HUES6 (cell line): Measurements from ENCODE around the gene CNPY1.

Source experiments
- H3K27ac ChIP-seq: 2 replicates; pipeline ENCODE4 v1.7.0; 2013; ENCODE audit warnings: low read depth, mild to moderate bottlenecking, low read length, inconsistent platforms
- H3K27me3 ChIP-seq: 2 replicates; pipeline ENCODE4 v1.6.1; 2013; ENCODE audit warnings: low read length; ENCODE audit not compliant: control insufficient read depth, insufficient read depth
- H3K36me3 ChIP-seq: 2 replicates; pipeline ENCODE4 v1.6.1; 2013; ENCODE audit warnings: low read length; ENCODE audit not compliant: control insufficient read depth, insufficient read depth
- H3K4me1 ChIP-seq: 2 replicates; pipeline ENCODE4 v1.6.1; 2013; ENCODE audit warnings: low read length; ENCODE audit not compliant: control insufficient read depth, insufficient read depth
- H3K4me3 ChIP-seq: 2 replicates; pipeline ENCODE4 v1.5.1; 2013; ENCODE audit warnings: low read depth, low read length
- H3K9ac ChIP-seq: one replicate; pipeline ENCODE4 v1.6.1; 2013; ENCODE audit warnings: mild to moderate bottlenecking, low read length
- H3K9me3 ChIP-seq: 2 replicates; pipeline ENCODE4 v1.6.1; 2013; ENCODE audit warnings: low read depth, low read length; ENCODE audit not compliant: control insufficient read depth, insufficient read depth

Gene CNPY1

GRCh38 chr7:155455132-155455693 lies 91.1 kb downstream of the CNPY1 start:
- Histone ChIP-seq H3K27ac (no peak overlapping the region), H3K9ac (no peak overlapping the region), H3K9me3 (no peaks in the 10 kb centered on the region), H3K36me3 (no peaks in the 10 kb centered on the region), H3K27me3 (peaks cover 98% of the 10 kb centered on the region), H3K4me3 (no peak overlapping the region), H3K4me1 (peaks cover 24% of the 10 kb centered on the region)

DNA sequence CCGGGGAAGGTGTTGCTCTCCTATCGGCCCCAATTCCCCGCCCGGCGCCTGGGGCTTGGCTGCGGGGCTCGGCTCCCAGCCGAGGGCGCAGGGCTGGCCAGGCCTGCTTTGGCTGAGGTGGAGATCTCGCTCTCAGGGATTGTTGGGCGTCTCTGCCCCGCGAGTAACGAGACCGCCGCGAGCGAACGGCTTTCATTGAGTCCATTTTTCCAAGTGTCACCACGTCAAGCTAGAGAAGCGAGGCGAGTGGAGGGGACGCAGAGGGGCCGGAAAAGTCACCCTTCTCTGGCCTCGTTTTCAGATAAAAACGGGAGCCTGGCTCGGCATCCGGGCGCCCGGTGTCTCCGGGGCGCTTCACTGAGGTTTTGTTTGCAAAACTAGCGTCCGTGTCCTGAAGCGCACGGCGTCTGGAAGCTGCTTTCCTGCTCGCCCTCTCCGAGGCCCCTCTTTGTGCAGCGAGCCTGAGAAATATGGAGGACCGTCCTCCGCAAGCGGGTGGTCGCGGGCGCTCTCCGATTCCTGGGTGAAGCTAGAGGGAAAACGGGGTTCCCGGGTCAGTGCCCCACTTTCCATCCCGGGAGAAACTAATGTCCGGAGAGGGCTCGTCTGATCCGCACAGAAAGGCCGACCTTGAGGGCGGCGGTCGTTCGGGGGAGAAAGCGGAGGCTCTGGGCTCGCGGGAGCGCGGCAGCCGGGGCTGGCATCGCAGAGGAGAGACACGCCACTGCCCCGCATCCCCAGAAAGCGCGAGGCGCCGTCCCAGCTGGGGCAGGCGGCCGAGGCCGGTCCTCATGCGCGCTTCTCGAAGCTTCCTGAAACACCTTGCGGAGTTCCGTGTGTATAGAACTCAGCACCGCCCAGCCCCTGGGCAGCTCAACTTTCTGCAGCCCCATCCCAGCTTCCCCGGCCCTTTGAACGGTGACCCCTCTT lies 91.9 kb downstream of the CNPY1 start:
- H3K27me3 ChIP-seq = peaks cover 98% of the 10 kb centered on the region
- H3K36me3 ChIP-seq = no peaks in the 10 kb centered on the region
- H3K9me3 ChIP-seq = no peaks in the 10 kb centered on the region
- no peak overlapping the region for H3K27ac ChIP-seq
- H3K9ac ChIP-seq = no peak overlapping the region
- peak overlapping the region; percentile 17; the same call in 1 of the 2 replicates for H3K4me3 ChIP-seq
- peaks cover 22% of the 10 kb centered on the region for H3K4me1 ChIP-seq

DNA sequence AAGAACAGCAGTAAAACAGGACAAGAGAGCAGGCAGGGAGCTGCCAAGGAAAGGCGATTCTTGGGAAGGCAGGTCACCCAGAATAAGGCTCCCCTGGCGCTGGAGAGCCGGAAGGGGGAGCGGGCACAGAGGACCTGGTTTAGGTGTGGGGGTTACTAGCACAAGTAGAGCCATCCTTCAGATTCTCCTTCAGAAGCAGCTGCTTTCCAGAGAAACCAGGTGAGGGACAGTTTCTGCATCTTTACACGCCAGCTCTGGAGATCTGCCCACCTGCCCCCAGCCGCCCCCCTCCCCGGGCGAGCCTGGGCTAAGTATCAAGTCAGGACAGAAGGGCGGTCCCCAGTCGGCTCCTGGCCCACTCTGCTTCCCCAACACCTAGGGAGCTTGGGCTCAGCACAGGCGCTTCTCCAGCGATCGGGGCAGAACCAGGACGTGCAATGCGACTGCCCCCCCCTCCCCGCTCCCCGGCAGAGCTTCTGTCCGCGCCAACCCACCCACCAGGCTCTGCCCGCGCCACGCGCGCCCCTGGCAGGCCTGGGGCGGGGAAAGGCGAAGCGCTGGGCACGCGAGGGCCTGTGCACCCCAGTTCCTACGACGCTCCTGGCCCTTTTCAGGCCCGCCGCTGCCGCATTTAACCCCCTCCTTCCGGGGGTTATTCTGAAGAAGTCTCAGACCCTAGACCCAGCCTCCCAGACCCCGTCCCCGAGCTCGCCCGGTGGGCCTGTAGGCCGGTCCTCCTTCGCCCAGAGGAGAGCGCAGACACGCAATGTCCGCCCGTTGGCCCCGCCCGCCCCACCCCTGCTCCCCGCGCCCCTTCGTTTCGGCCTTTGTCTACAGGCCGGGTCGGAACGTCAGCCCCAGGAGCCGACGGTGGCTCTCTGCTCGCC lies 92.8 kb downstream of the CNPY1 start:
- peaks cover 98% of the 10 kb centered on the region for H3K27me3 ChIP-seq

GRCh38 chr7:155452505-155453295 lies 93.7 kb downstream of the CNPY1 start:
- Histone ChIP-seq H3K36me3 (no peaks in the 10 kb centered on the region), H3K9ac (no peak overlapping the region), H3K4me3 (no peak overlapping the region), H3K9me3 (no peaks in the 10 kb centered on the region), H3K27ac (no peak overlapping the region), H3K4me1 (peaks cover 24% of the 10 kb centered on the region), H3K27me3 (peaks cover 98% of the 10 kb centered on the region)

More for the DNA sequence above, 92.8 kb downstream of the CNPY1 start:
- Histone ChIP-seq H3K4me3 (no peak overlapping the region), H3K9me3 (no peaks in the 10 kb centered on the region), H3K4me1 (peaks cover 22% of the 10 kb centered on the region), H3K27ac (no peak overlapping the region), H3K36me3 (no peaks in the 10 kb centered on the region), H3K9ac (no peak overlapping the region)

- H3K36me3 ChIP-seq = no peaks in the 10 kb centered on the region
- peaks cover 21% of the 10 kb centered on the region for H3K4me1 ChIP-seq
- no peak overlapping the region for H3K9ac ChIP-seq
- no peak overlapping the region for H3K27ac ChIP-seq
- no peak overlapping the region for H3K4me3 ChIP-seq
- no peaks in the 10 kb centered on the region for H3K9me3 ChIP-seq
- peaks cover 100% of the 10 kb centered on the region for H3K27me3 ChIP-seq
Measured at GRCh38 chr7:155451840-155452239, 94.5 kb downstream of the CNPY1 start.
